Measurements from ENCODE around the gene APEH. TPM values are rescaled to one million over a fixed set of nuclear protein-coding genes. Genes with fewer than 3 reads are reported as not detected.
"Not testable (repeated sequence)": the region's sequence is repeated elsewhere in the genome, so short reads cannot be mapped to it uniquely, and the experiment has no call there.

Gene APEH
- total and polyA plus RNA-seq, 2 donors (not counting 1 experiment from before 2014, with no cell fraction given) = 52.6 to 137 TPM

GRCh38 chr3:49686346-49686745 lies 12.2 kb downstream of the APEH start:
- Histone ChIP-seq H3K79me2 (ENCODE audit: control insufficient read depth, insufficient read depth, low read length) (peaks cover 10% of the 10 kb centered on the region), H3K4me3 (replicated peaks in 1 of 4; ENCODE audit: control extremely low read depth in 1 of 4, insufficient read depth in 1 of 4, low read depth in 3 of 4, low read length in 4 of 4) (peak overlapping the region in 2 of 4 experiments; percentile 26 to 28)
- H3K9me3 ChIP-seq (ENCODE audit: control insufficient read depth, insufficient read depth, low read depth, low read length); H3K4me1 ChIP-seq (ENCODE audit: control insufficient read depth, extremely low read depth, insufficient read depth, low read length); H3K9ac ChIP-seq (ENCODE audit: insufficient read depth, low read length); H2AFZ ChIP-seq (ENCODE audit: low read length); H3K27me3 ChIP-seq (ENCODE audit: control insufficient read depth, insufficient read depth, low read length); DNase-seq (ENCODE audit: low read depth in 2 of 2); H4K20me1 ChIP-seq (ENCODE audit: control insufficient read depth, extremely low read depth, insufficient read depth, low read length); H3K27ac ChIP-seq (ENCODE audit: insufficient read depth, low read length); H3K36me3 ChIP-seq (ENCODE audit: control insufficient read depth, insufficient read depth, low read length); H3K4me2 ChIP-seq (ENCODE audit: extremely low read depth, insufficient read depth, low read length): not testable (repeated sequence)

DNA sequence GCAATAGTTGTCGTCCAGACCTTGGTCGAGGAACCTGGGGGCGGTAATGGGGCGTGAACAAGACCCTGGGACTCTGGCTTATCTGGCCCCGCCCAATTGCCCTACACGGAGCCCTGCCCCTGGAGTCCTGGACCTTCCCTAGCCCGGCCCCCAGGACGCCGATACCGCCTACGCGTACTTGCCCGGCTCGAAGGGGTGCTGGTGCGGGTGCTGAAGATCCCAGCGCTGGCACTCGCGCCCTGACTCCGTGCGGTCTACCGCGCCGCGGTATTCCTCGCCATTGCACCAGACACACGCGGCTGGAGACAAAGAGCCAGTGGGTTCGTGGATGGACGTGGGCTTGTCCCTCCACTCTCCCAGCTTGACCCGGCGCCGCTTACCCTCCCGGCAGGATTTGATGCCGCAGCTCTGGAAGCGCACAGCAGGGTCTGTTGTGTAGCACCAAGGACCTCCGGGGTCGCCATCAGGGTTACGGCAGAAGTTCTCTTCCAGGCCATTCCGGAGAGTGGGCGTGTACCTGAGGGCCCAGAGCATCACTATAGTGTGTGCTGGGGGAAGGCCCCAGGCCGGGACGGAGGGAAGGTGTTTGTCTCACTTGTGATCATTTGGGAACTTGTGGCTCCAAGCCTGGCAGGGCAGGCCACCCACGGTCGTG lies 12.7 kb downstream of the APEH start:
- H2AFZ ChIP-seq (ENCODE audit: low read length); H3K9ac ChIP-seq (ENCODE audit: insufficient read depth, low read length); H3K9me3 ChIP-seq (ENCODE audit: control insufficient read depth, insufficient read depth, low read depth, low read length); H3K27me3 ChIP-seq (ENCODE audit: control insufficient read depth, insufficient read depth, low read length); H3K4me1 ChIP-seq (ENCODE audit: control insufficient read depth, extremely low read depth, insufficient read depth, low read length); H3K36me3 ChIP-seq (ENCODE audit: control insufficient read depth, insufficient read depth, low read length); H4K20me1 ChIP-seq (ENCODE audit: control insufficient read depth, extremely low read depth, insufficient read depth, low read length); H3K4me2 ChIP-seq (ENCODE audit: extremely low read depth, insufficient read depth, low read length); H3K27ac ChIP-seq (ENCODE audit: insufficient read depth, low read length): not testable (repeated sequence)
- H3K79me2 ChIP-seq (ENCODE audit: control insufficient read depth, insufficient read depth, low read length) = peaks cover 13% of the 10 kb centered on the region
- peak overlapping the region in 1 of 4 experiments; percentile 28 for H3K4me3 ChIP-seq (replicated peaks in 1 of 4; ENCODE audit: control extremely low read depth in 1 of 4, insufficient read depth in 1 of 4, low read depth in 3 of 4, low read length in 4 of 4)
- DNase-seq (ENCODE audit: low read depth in 2 of 2) = peak; percentile 28 to 56

DNA sequence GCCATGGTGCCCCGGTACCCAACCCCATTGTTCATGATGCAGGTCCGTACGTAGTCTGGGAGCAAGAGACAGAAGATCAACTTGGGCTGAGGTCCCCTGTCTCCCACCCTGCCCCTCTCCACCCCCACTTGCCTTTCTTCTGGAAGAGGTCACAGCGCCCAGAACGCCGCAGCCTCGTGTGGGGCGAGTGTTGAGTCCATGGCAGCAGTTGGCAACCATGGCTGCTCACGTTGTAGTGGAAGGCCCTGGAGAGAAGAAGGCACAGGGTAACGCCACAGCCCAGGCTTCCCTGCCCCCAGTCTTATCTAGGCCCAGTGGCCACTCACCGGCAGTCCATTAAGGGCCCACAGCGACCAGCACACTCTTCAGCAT lies 13.3 kb downstream of the APEH start:
- H3K27ac ChIP-seq (ENCODE audit: insufficient read depth, low read length) = not testable (repeated sequence)

GRCh38 chr3:49688338-49689045 lies 14.3 kb downstream of the APEH start:
- not testable (repeated sequence) for H3K27ac ChIP-seq (ENCODE audit: insufficient read depth, low read length); H3K36me3 ChIP-seq (ENCODE audit: control insufficient read depth, insufficient read depth, low read length); H3K9me3 ChIP-seq (ENCODE audit: control insufficient read depth, insufficient read depth, low read depth, low read length); H2AFZ ChIP-seq (ENCODE audit: low read length); H4K20me1 ChIP-seq (ENCODE audit: control insufficient read depth, extremely low read depth, insufficient read depth, low read length); H3K9ac ChIP-seq (ENCODE audit: insufficient read depth, low read length); H3K4me1 ChIP-seq (ENCODE audit: control insufficient read depth, extremely low read depth, insufficient read depth, low read length); H3K27me3 ChIP-seq (ENCODE audit: control insufficient read depth, insufficient read depth, low read length); DNase-seq (ENCODE audit: low read depth in 2 of 2)
- peaks cover 13% of the 10 kb centered on the region for H3K79me2 ChIP-seq (ENCODE audit: control insufficient read depth, insufficient read depth, low read length)
- H3K4me3 ChIP-seq (replicated peaks in 1 of 4; ENCODE audit: control extremely low read depth in 1 of 4, insufficient read depth in 1 of 4, low read depth in 3 of 4, low read length in 4 of 4) = peak overlapping the region; percentile 77 to 94 (median 87)
- peak overlapping the region; percentile 23 for H3K4me2 ChIP-seq (ENCODE audit: extremely low read depth, insufficient read depth, low read length)

More for the DNA sequence above, 13.3 kb downstream of the APEH start:
- not testable (repeated sequence) for H3K4me3 ChIP-seq (replicated peaks in 1 of 4; ENCODE audit: control extremely low read depth in 1 of 4, insufficient read depth in 1 of 4, low read depth in 3 of 4, low read length in 4 of 4); H4K20me1 ChIP-seq (ENCODE audit: control insufficient read depth, extremely low read depth, insufficient read depth, low read length); H3K4me2 ChIP-seq (ENCODE audit: extremely low read depth, insufficient read depth, low read length); H3K36me3 ChIP-seq (ENCODE audit: control insufficient read depth, insufficient read depth, low read length); DNase-seq (ENCODE audit: low read depth in 2 of 2); H3K9me3 ChIP-seq (ENCODE audit: control insufficient read depth, insufficient read depth, low read depth, low read length); H3K4me1 ChIP-seq (ENCODE audit: control insufficient read depth, extremely low read depth, insufficient read depth, low read length); H3K9ac ChIP-seq (ENCODE audit: insufficient read depth, low read length); H3K27me3 ChIP-seq (ENCODE audit: control insufficient read depth, insufficient read depth, low read length); H2AFZ ChIP-seq (ENCODE audit: low read length)
- H3K79me2 ChIP-seq (ENCODE audit: control insufficient read depth, insufficient read depth, low read length) = peaks cover 13% of the 10 kb centered on the region

All from fibroblast of lung (primary cell).